ENCODE measurements around the gene CDH23. TPM values are rescaled to one million over a fixed set of nuclear protein-coding genes. Genes with fewer than 3 reads are reported as not detected.

Gene CDH23
- total RNA-seq, 4 donors from 2014 or later: 13.8 to 20.1 (median 17.3) TPM

- Histone ChIP-seq H3K4me3 (no peak overlapping the region), H3K4me1 (peaks cover 0 to 2% (median 0%) of the 10 kb centered on the region in 4 donors), H3K27ac (no peak overlapping the region), H3K9me3 (no peaks in the 10 kb centered on the region), H3K36me3 (no peaks in the 10 kb centered on the region), H3K27me3 (no peaks in the 10 kb centered on the region)
- TF ChIP-seq POLR2A (IDR thresholded peaks at IDR 0.05): no peak
- TF ChIP-seq, protein P1, sequence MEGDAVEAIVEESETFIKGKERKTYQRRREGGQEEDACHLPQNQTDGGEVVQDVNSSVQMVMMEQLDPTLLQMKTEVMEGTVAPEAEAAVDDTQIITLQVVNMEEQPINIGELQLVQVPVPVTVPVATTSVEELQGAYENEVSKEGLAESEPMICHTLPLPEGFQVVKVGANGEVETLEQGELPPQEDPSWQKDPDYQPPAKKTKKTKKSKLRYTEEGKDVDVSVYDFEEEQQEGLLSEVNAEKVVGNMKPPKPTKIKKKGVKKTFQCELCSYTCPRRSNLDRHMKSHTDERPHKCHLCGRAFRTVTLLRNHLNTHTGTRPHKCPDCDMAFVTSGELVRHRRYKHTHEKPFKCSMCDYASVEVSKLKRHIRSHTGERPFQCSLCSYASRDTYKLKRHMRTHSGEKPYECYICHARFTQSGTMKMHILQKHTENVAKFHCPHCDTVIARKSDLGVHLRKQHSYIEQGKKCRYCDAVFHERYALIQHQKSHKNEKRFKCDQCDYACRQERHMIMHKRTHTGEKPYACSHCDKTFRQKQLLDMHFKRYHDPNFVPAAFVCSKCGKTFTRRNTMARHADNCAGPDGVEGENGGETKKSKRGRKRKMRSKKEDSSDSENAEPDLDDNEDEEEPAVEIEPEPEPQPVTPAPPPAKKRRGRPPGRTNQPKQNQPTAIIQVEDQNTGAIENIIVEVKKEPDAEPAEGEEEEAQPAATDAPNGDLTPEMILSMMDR (IDR thresholded peaks at IDR 0.05): no peak
- DNase-seq (ENCODE audit: low spot score in 2 of 2): no peak
- WGBS, 2 donors: 54 to 62% methylated on average over 13 to 14 of the region's 14 CpGs
Observed at GRCh38 chr10:71647526-71648253, 251.0 kb downstream of the CDH23 start.

DNA sequence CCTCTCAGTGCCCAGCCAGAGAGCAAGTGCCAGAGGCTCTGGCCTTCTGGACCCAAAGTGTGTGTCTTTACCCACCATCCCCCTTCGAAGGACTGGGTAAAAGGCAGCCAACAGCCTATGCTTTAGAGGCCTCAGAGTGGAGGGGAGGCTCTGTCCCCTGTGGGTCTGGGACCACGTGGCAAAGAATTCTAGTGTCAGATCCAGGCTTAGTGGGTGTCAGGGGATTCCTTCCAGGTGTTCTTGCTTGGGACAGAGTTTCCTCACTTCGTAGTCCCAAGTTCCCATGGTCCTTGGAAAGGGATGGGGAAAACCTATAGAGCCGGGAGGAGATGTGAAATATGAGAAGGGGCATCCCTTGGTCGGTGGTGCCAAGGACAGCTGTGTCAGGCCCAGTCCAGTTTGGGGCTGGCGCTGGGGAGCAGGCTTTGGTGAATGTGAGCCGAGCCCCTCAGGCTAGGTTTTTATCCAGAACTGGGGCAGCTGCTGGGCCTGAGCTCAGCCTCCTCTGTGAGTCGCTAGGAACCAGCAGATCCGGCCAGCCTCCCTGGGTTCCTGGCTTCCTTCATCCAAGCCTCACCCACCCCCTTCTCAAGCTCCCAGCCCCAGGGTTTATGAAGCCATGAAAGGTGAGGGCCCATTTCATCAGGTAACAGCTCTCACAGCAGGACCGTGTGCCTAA is 251.7 kb downstream of the CDH23 start:
- H3K27me3 ChIP-seq: no peaks in the 10 kb centered on the region
- no peaks in the 10 kb centered on the region for H3K9me3 ChIP-seq
- DNase-seq (ENCODE audit: low spot score in 2 of 2): no peak
- no peak overlapping the region for H3K27ac ChIP-seq
- TF ChIP-seq EP300 (IDR thresholded peaks at IDR 0.05) (no peak), POLR2A (IDR thresholded peaks at IDR 0.05) (no peak)
- TF ChIP-seq, protein P1 (IDR thresholded peaks at IDR 0.05): no peak
- 67 to 71% methylated on average over 9 to 10 of the region's 10 CpGs for WGBS, 2 donors
- H3K4me1 ChIP-seq: peaks cover 0 to 2% (median 0%) of the 10 kb centered on the region in 4 donors
- H3K36me3 ChIP-seq: no peaks in the 10 kb centered on the region
- H3K4me3 ChIP-seq: no peak overlapping the region

- no peaks in the 10 kb centered on the region for H3K36me3 ChIP-seq
- no peak overlapping the region for H3K27ac ChIP-seq
- H3K4me3 ChIP-seq: no peak overlapping the region
- WGBS, 2 donors: 64 to 66% methylated on average over 7 of the region's 7 CpGs
- no peak for TF ChIP-seq EP300 (IDR thresholded peaks at IDR 0.05)
- TF ChIP-seq, protein P1 (IDR thresholded peaks at IDR 0.05): no peak
- no peak for TF ChIP-seq POLR2A (IDR thresholded peaks at IDR 0.05)
- no peaks in the 10 kb centered on the region for H3K27me3 ChIP-seq
- H3K9me3 ChIP-seq: no peaks in the 10 kb centered on the region
- no peak for DNase-seq (ENCODE audit: low spot score in 2 of 2)
- H3K4me1 ChIP-seq: peaks cover 0 to 2% (median 0%) of the 10 kb centered on the region in 4 donors
Observed at GRCh38 chr10:71648933-71649320, 252.2 kb downstream of the CDH23 start.

DNA sequence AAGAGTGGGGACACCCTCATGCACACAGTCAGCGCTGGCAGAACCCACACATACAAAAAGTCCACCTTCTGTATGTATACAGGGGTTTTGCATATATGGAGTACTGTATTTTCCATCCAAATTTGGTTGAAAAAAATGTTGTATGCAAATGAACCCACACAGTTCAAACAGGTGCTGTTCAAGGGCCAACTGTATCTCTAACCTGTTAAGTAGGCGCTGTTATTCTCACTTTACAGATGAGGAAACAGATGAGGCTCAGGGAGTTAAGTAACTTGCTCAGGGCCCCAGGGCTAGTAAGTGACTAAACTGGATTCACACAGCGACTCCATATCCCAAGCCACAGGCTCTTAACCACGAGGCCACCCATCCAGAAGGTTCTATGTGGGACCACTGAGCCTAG is 252.9 kb downstream of the CDH23 start:
- Histone ChIP-seq H3K9me3 (no peaks in the 10 kb centered on the region), H3K4me1 (peaks cover 0 to 2% (median 0%) of the 10 kb centered on the region in 4 donors), H3K27me3 (no peaks in the 10 kb centered on the region), H3K4me3 (no peak overlapping the region), H3K36me3 (no peaks in the 10 kb centered on the region), H3K27ac (no peak overlapping the region)
- TF ChIP-seq, protein P1 (IDR thresholded peaks at IDR 0.05): no peak
- TF ChIP-seq EP300 (IDR thresholded peaks at IDR 0.05) (no peak), POLR2A (IDR thresholded peaks at IDR 0.05) (no peak)
- WGBS, 2 donors: 85 to 87% methylated on average over 4 of the region's 4 CpGs
- DNase-seq (ENCODE audit: low spot score in 2 of 2): no peak

DNA sequence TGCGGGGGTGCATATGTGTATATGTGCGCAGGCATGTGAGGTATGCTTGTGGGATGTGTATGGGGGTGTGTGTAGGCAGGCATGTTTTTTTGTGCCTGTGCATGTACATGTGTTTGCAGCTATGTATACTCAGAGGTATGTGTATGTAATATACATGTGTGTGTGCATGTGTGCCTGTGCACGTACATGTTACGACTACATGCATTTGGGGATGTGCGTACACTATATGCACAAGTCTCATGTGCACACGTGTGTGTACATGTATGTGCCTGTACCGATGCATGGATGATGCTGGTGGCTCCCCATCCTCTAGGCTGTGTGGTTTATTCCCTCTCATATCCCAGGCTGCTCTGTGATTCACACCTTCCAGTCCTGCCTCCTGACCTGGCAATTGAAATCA is 253.7 kb downstream of the CDH23 start:
- Histone ChIP-seq H3K36me3 (no peaks in the 10 kb centered on the region), H3K27ac (no peak overlapping the region), H3K4me3 (no peak overlapping the region), H3K9me3 (no peaks in the 10 kb centered on the region), H3K4me1 (peaks cover 0 to 2% (median 0%) of the 10 kb centered on the region in 4 donors), H3K27me3 (no peaks in the 10 kb centered on the region)
- no peak for DNase-seq (ENCODE audit: low spot score in 2 of 2)
- TF ChIP-seq EP300 (IDR thresholded peaks at IDR 0.05) (no peak), POLR2A (IDR thresholded peaks at IDR 0.05) (no peak)
- TF ChIP-seq, protein P1 (IDR thresholded peaks at IDR 0.05): no peak
- WGBS, 2 donors: 88 to 93% methylated on average over 7 of the region's 7 CpGs
